IMR-90 (cell line): ENCODE results near the gene CLIC1. TPM values are rescaled to one million over a fixed set of nuclear protein-coding genes. Genes with fewer than 3 reads are reported as not detected.
A peak's percentile ranks its signal among the peaks of the same experiment; 100 is the strongest.

Experiments
- ATAC-seq: fragments of 200-7000 bp; cut with Tn5 transposase; 2 replicates; pipeline ENCODE4 v1.9.1; 2020; ENCODE audit warnings: low read depth, mild to moderate bottlenecking, moderate library complexity
- BruUV-seq: library from RNA; stranded (reverse); fragments of 400-500 nt; replicated peaks from 2 replicates; lab custom pipeline; 2021; lab: Mats Ljungman, UMichigan
- CTCF ChIA-PET: fragments of 300-600 bp; formaldehyde crosslinking; extraction: SDS; loops from one replicate; lab custom pipeline; 2021; ENCODE audit warnings: antibody characterized with exemption; lab: Yijun Ruan, JAX
- POLR2A ChIA-PET: fragments of 300-600 bp; sonication (Branson Sonifier 250); formaldehyde crosslinking; loops from one replicate; lab custom pipeline; 2022; ENCODE audit warnings: antibody characterized with exemption; ENCODE audit not compliant: unreplicated experiment; lab: Charles Lee
- DNase-seq: peaks from one replicate; pipeline ENCODE4 v3.0.0; 2013
- H2AFZ ChIP-seq: replicated peaks from 2 replicates; pipeline ENCODE3; 2013; ENCODE audit warnings: low read length, mild to moderate bottlenecking; ENCODE audit not compliant: poor library complexity
- H2AK5ac ChIP-seq: 2 replicates; pipeline ENCODE4 v1.6.1; 2013; ENCODE audit warnings: low read depth, low read length, inconsistent platforms
- H2AK9ac ChIP-seq: replicated peaks from 2 replicates; pipeline ENCODE3; 2013; ENCODE audit warnings: mild to moderate bottlenecking, low read depth, low read length, moderate library complexity; ENCODE audit not compliant: poor library complexity
- H2BK120ac ChIP-seq: 2 replicates; pipeline ENCODE4 v1.6.1; 2013; ENCODE audit warnings: low read depth, low read length, inconsistent platforms
- H2BK15ac ChIP-seq: 3 replicates; pipeline ENCODE4 v1.6.1; 2013; ENCODE audit warnings: low read depth, low read length, inconsistent platforms
- H2BK20ac ChIP-seq: 2 replicates; pipeline ENCODE4 v1.6.1; 2013; ENCODE audit warnings: low read depth, mild to moderate bottlenecking, inconsistent platforms, low read length, moderate library complexity
- H2BK5ac ChIP-seq: 2 replicates; pipeline ENCODE4 v1.6.1; 2013; ENCODE audit warnings: mild to moderate bottlenecking, low read depth, low read length, inconsistent platforms; ENCODE audit not compliant: poor library complexity, severe bottlenecking
- H3K14ac ChIP-seq: replicated peaks from 2 replicates; pipeline ENCODE4 v1.6.1; 2013; ENCODE audit warnings: low read depth, low read length, inconsistent platforms
- H3K18ac ChIP-seq: 2 replicates; pipeline ENCODE4 v1.6.1; 2013; ENCODE audit warnings: low read depth, low read length, control low read depth
- H3K23ac ChIP-seq: 2 replicates; pipeline ENCODE4 v1.6.1; 2013; ENCODE audit warnings: low read depth, low read length, inconsistent platforms
- H3K27ac ChIP-seq: 2 replicates; pipeline ENCODE4 v1.5.1; 2013; ENCODE audit warnings: mild to moderate bottlenecking, control low read depth, low read length; ENCODE audit not compliant: insufficient read depth
- H3K27me3 ChIP-seq: 2 replicates; pipeline ENCODE4 v1.6.1; 2013; ENCODE audit warnings: low read length; ENCODE audit not compliant: control insufficient read depth, insufficient read depth
- H3K36me3 ChIP-seq: 2 replicates; pipeline ENCODE4 v1.6.1; 2013; ENCODE audit warnings: low read length, mixed read lengths; ENCODE audit not compliant: control insufficient read depth, insufficient read depth
- H3K4ac ChIP-seq: 2 replicates; pipeline ENCODE4 v1.6.1; 2013; ENCODE audit warnings: low read depth, low read length, inconsistent platforms
- H3K4me1 ChIP-seq: 2 replicates; pipeline ENCODE4 v1.6.1; 2013; ENCODE audit warnings: low read length, mixed read lengths; ENCODE audit not compliant: control insufficient read depth, insufficient read depth
- H3K4me2 ChIP-seq: 2 replicates; pipeline ENCODE4 v1.6.1; 2013; ENCODE audit warnings: low read depth, mild to moderate bottlenecking, control low read depth, low read length, moderate library complexity
- H3K4me3 ChIP-seq: 2 replicates; pipeline ENCODE4 v1.5.1; 2013; ENCODE audit warnings: low read depth, mild to moderate bottlenecking, control low read depth, low read length, moderate library complexity; ENCODE audit not compliant: insufficient read depth
- H3K56ac ChIP-seq: 2 replicates; pipeline ENCODE4 v1.6.1; 2013; ENCODE audit warnings: low read length, inconsistent platforms; ENCODE audit not compliant: insufficient read depth; ENCODE audit errors: extremely low read depth
- H3K79me1 ChIP-seq, 2 experiments: 2 replicates each; pipeline ENCODE4 v1.6.1; 2013; ENCODE audit warnings: low read length in 2 of 2, inconsistent platforms in 1 of 2, low read depth in 1 of 2
- H3K9ac ChIP-seq: 2 replicates; pipeline ENCODE4 v1.6.1; 2013; ENCODE audit warnings: low read depth, low read length, control low read depth
- H3K9me1 ChIP-seq: 2 replicates; pipeline ENCODE4 v1.6.1; 2013; ENCODE audit warnings: low read length, inconsistent platforms; ENCODE audit not compliant: insufficient read depth
- H3K9me3 ChIP-seq: 2 replicates; pipeline ENCODE4 v1.6.1; 2013; ENCODE audit warnings: low read length; ENCODE audit not compliant: control insufficient read depth, insufficient read depth
- H4K20me1 ChIP-seq: 2 replicates; pipeline ENCODE4 v1.6.1; 2013; ENCODE audit warnings: low read length, inconsistent platforms; ENCODE audit not compliant: insufficient read depth
- H4K5ac ChIP-seq: 2 replicates; pipeline ENCODE4 v1.6.1; 2013; ENCODE audit warnings: mild to moderate bottlenecking, low read depth, low read length, control low read depth
- H4K8ac ChIP-seq, 2 experiments: 2 replicates each; pipeline ENCODE4 v1.6.1; 2013; ENCODE audit warnings: low read depth in 2 of 2, low read length in 2 of 2, control low read depth in 1 of 2, inconsistent platforms in 1 of 2
- H4K91ac ChIP-seq: 2 replicates; pipeline ENCODE4 v1.6.1; 2013; ENCODE audit warnings: low read depth, low read length, inconsistent platforms; ENCODE audit not compliant: insufficient read depth
- BHLHE40 ChIP-seq: fragments of 150-350 bp; IDR thresholded peaks from 2 replicates; pipeline ENCODE4 v1.6.1; 2016; ENCODE audit warnings: mild to moderate bottlenecking, low read depth, low read length
- CEBPB ChIP-seq: IDR thresholded peaks from 2 replicates; pipeline ENCODE4 v1.6.1; 2012; ENCODE audit warnings: low read depth, low read length, improper control_type of control experiment
- MXI1 ChIP-seq: IDR thresholded peaks from 2 replicates; pipeline ENCODE4 v1.6.1; 2012; ENCODE audit warnings: low read depth, mild to moderate bottlenecking, low read length, moderate library complexity, borderline replicate concordance
- NFE2L2 ChIP-seq: fragments of 150-350 bp; IDR thresholded peaks from 2 replicates; pipeline ENCODE4 v1.6.1; 2016; ENCODE audit warnings: low read depth, mild to moderate bottlenecking, low read length
- POLR2A ChIP-seq: IDR thresholded peaks from 2 replicates; pipeline ENCODE4 v1.6.1; 2012; ENCODE audit warnings: mild to moderate bottlenecking, low read depth, low read length
- SMC3 ChIP-seq: fragments of 150-350 bp; IDR thresholded peaks from 2 replicates; pipeline ENCODE4 v1.6.1; 2016; ENCODE audit warnings: low read depth, mild to moderate bottlenecking, antibody characterized with exemption, low read length, moderate library complexity
- WGBS, 2 experiments: methylation state at CpG; one replicate each; pipeline versions ENCODE4 v1.1.5 to v1.1.7; 2013; ENCODE audit warnings: missing lambda C conversion rate in 2 of 2; ENCODE audit not compliant: insufficient read length in 1 of 2; ENCODE audit errors: extremely low coverage in 2 of 2; 5-methylcytosine and 5-hydroxymethylcytosine counted together
- dilution Hi-C: fragments of 300-500 bp; cut with HindIII; formaldehyde crosslinking; loops from one replicate; pipeline ENCODE4 v1.14.3; 2018; ENCODE audit warnings: low sequenced_read_pairs; ENCODE audit not compliant: unreplicated experiment
- in situ Hi-C: fragments of 300-500 bp; cut with MboI; formaldehyde crosslinking; loops from 3 replicates; pipeline ENCODE4 v1.14.3; 2019; ENCODE audit warnings: low sequenced_read_pairs, inconsistent platforms, mixed read lengths
- intact Hi-C: fragments of 100-400 bp; cut with micrococcal nuclease; formaldehyde crosslinking; loops from 2 replicates; pipeline ENCODE4 v1.10.0; 2022
- polyA plus RNA-seq, 3 experiments: library from polyadenylated mRNA; depleted of rRNA; stranded (reverse); fragments of >200 nt; gene quantifications; 2 replicates each; pipeline ENCODE4 v1.2.3, GENCODE V29; 2012; ENCODE audit warnings: low replicate concordance in 1 of 3
- total RNA-seq: library from RNA; depleted of rRNA; stranded (reverse); fragments of >200 nt; gene quantifications from 2 replicates; pipeline ENCODE4 v1.2.3, GENCODE V29; 2012
- TF ChIP-seq, protein P1 (sequence below): fragments of 150-350 bp; IDR thresholded peaks from 2 replicates; pipeline ENCODE4 v1.6.1; 2017; ENCODE audit warnings: mild to moderate bottlenecking, antibody characterized with exemption, low read length, low read depth
- TF ChIP-seq, protein P2 (sequence below): conservative IDR thresholded peaks from 2 replicates; pipeline ENCODE4 v1.5.1; 2012; ENCODE audit warnings: mild to moderate bottlenecking, low read depth, low read length, improper control_type of control experiment

Gene CLIC1
- total and polyA plus RNA-seq, 2 of the 4 experiments (the other 2 are of a cell fraction), result 706 to 1,185 TPM

DNA sequence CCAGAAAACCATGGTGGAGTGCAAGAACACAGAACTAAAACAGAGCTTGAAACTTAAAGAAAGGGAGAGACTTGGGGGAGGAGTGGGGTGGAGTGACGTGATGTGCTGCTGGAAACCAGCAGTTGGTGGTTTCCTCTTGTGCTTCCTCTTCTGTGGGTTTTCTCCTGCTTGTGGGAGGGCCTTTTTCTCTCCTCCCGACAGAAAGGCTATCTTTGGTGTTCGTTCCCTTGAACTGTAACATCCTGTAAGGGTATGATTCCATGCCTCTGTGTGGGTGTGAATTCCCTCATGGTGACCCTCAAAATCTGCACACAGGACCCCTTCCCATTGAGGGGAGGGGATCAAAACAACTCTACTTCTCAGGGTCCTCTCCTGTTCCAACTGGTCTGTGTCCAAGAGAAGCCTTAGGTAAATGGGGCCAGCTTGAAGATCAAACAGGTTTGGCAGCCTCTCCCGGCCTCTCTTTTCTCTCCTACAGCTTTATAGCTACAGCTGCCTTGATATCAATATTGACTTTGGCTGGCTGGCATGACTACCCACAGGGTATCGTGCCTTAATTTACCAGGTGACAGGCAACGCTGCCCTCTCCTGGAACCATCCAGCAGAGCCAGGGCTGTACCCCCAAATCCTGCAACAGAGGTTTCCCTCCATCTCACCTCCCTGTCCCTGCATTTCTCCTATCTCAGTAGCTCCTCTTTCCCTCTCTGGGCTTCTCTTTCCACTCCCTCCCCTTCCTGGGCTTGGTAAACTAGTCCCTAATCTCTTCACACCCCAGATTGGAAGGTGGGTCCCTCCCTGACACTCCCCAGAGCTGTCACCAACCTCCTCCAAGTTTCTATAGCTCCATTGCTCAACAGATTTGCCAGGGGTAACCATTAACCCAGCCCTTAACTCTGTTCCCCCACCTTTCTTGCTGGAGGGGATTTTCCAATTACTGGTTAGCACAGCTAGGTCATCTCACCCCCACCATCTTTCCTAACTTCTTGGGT is 2.0 kb upstream of the CLIC1 start:
- peak overlapping the region; percentile 95 for H3K14ac ChIP-seq
- peak overlapping the region; percentile 83 for H2AK9ac ChIP-seq
- H3K4me3 ChIP-seq, result peak overlapping the region; percentile 2; the same call in 1 of the 2 replicates
- peak overlapping the region; percentile 71; the same call in 2 of the 3 replicates for H2BK15ac ChIP-seq
- H3K18ac ChIP-seq, result peak overlapping the region; percentile 60
- peaks cover 18% of the 10 kb centered on the region for H4K20me1 ChIP-seq
- H3K9me3 ChIP-seq, result no peaks in the 10 kb centered on the region
- dilution Hi-C loops (no loop called here), intact Hi-C loops (loop anchor here (2.0 kb wide), 1 partner anchor 57 kb away; the partner anchor contains the start of gene VARS1), in situ Hi-C loops (no loop called here)
- H2BK120ac ChIP-seq, result peak overlapping the region; percentile 87
- WGBS, 2 experiments, result 20% methylated on average over 1 of the region's 6 CpGs; no CpG with 5 or more reads in 1 of the 2 experiments
- H4K91ac ChIP-seq, result peak overlapping the region; percentile 94
- peak overlapping the region; percentile 92 for H2BK5ac ChIP-seq
- DNase-seq (peak; percentile 89), ATAC-seq (peak; percentile 24)
- CTCF ChIA-PET, result interaction anchor here (0.6 to 1.3 kb wide), 11 partner anchors 9 to 1181 kb away, joined by 3 to 10 read pairs (median 3); partner anchors contain the start of genes ABHD16A, NFKBIL1 and PRR3
- H2AFZ ChIP-seq, result peak overlapping the region; percentile 83
- peaks cover 18% of the 10 kb centered on the region for H3K4me1 ChIP-seq
- peak overlapping the region; percentile 89 for H3K23ac ChIP-seq
- no TSS peak for BruUV-seq
- peak overlapping the region; percentile 62 for H3K27ac ChIP-seq
- peaks cover 13 to 72% of the 10 kb centered on the region in 2 experiments; a peak in 3 of 4 replicates for H3K79me1 ChIP-seq
- peak overlapping the region; percentile 81 for H4K5ac ChIP-seq
- H3K36me3 ChIP-seq, result peaks cover 15% of the 10 kb centered on the region
- TF ChIP-seq CEBPB (no peak), NFE2L2 (no peak), MXI1 (no peak), SMC3 (peak; percentile 21; the same call in 1 of the 2 replicates), BHLHE40 (no peak), POLR2A (peak; percentile 55)
- TF ChIP-seq, protein P1, sequence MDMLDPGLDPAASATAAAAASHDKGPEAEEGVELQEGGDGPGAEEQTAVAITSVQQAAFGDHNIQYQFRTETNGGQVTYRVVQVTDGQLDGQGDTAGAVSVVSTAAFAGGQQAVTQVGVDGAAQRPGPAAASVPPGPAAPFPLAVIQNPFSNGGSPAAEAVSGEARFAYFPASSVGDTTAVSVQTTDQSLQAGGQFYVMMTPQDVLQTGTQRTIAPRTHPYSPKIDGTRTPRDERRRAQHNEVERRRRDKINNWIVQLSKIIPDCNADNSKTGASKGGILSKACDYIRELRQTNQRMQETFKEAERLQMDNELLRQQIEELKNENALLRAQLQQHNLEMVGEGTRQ, result no peak
- TF ChIP-seq, protein P2, sequence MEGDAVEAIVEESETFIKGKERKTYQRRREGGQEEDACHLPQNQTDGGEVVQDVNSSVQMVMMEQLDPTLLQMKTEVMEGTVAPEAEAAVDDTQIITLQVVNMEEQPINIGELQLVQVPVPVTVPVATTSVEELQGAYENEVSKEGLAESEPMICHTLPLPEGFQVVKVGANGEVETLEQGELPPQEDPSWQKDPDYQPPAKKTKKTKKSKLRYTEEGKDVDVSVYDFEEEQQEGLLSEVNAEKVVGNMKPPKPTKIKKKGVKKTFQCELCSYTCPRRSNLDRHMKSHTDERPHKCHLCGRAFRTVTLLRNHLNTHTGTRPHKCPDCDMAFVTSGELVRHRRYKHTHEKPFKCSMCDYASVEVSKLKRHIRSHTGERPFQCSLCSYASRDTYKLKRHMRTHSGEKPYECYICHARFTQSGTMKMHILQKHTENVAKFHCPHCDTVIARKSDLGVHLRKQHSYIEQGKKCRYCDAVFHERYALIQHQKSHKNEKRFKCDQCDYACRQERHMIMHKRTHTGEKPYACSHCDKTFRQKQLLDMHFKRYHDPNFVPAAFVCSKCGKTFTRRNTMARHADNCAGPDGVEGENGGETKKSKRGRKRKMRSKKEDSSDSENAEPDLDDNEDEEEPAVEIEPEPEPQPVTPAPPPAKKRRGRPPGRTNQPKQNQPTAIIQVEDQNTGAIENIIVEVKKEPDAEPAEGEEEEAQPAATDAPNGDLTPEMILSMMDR, result peak; percentile 30; the same call in 1 of the 2 replicates
- peak overlapping the region; percentile 76 for H2BK20ac ChIP-seq
- H3K9me1 ChIP-seq, result peaks cover 18% of the 10 kb centered on the region
- peak overlapping the region; percentile 75 for H3K56ac ChIP-seq
- peak overlapping the region; percentile 93 for H3K4ac ChIP-seq
- POLR2A ChIA-PET, result no interaction called here
- no peaks in the 10 kb centered on the region for H3K27me3 ChIP-seq
- H2AK5ac ChIP-seq, result peak overlapping the region; percentile 70
- peak overlapping the region; percentile 32 for H3K9ac ChIP-seq
- H4K8ac ChIP-seq, result peak overlapping the region; percentile 63 to 97
- peak overlapping the region; percentile 68 for H3K4me2 ChIP-seq
